ENCODE measurements around the gene RIOK3. TPM values are rescaled to one million over a fixed set of nuclear protein-coding genes. Genes with fewer than 3 reads are reported as not detected.

RIOK3 gene
- total RNA-seq, 2 donors from 2014 or later, result 57.3 to 60.6 TPM

DNA sequence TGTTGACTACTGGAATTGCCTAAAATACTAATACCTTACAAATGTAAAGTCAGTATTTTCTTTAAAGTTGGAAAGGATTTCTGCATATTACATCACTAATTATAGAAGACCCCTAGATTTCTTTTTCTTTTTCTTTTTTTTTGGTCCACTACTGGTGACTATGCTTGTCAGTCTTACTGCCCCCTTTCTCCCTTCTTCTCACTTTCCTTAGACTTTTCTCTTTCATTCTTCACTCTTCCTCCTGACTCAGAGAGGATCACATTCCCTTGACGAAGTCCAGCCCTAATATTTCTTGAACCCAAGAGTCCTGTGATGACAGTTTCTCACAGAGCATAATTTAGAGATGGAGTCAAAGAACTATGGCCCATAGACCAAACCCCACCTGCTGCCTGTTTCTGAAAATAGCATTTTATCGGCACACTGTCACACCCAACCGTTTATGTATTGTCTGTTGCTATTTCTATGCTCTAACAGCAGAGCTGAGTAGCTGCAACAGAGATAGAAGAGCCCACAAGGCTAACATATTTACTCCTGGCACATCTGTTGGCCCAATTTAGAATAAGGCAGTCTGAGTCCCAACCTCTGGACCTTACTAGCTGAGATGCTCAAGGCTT, 40.6 kb upstream of the RIOK3 start:
- no peak overlapping the region for H3K27ac ChIP-seq
- H3K27me3 ChIP-seq, result no peaks in the 10 kb centered on the region
- intact Hi-C loops (cut with DNase I), result loop anchor here (10.0 kb wide), 1 partner anchor 278 kb away; the partner anchor contains the start of gene CABLES1
- ATAC-seq (no peak), DNase-seq (no peak)
- TF ChIP-seq POLR2A (IDR thresholded peaks at IDR 0.05), result no peak
- TF ChIP-seq, protein P1, sequence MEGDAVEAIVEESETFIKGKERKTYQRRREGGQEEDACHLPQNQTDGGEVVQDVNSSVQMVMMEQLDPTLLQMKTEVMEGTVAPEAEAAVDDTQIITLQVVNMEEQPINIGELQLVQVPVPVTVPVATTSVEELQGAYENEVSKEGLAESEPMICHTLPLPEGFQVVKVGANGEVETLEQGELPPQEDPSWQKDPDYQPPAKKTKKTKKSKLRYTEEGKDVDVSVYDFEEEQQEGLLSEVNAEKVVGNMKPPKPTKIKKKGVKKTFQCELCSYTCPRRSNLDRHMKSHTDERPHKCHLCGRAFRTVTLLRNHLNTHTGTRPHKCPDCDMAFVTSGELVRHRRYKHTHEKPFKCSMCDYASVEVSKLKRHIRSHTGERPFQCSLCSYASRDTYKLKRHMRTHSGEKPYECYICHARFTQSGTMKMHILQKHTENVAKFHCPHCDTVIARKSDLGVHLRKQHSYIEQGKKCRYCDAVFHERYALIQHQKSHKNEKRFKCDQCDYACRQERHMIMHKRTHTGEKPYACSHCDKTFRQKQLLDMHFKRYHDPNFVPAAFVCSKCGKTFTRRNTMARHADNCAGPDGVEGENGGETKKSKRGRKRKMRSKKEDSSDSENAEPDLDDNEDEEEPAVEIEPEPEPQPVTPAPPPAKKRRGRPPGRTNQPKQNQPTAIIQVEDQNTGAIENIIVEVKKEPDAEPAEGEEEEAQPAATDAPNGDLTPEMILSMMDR (IDR thresholded peaks at IDR 0.05), result no peak
- 56% methylated on average over 3 of the region's 3 CpGs for WGBS, 2 donors
- H3K4me1 ChIP-seq, result no peaks in the 10 kb centered on the region
- no peaks in the 10 kb centered on the region for H3K9me3 ChIP-seq
- no peak overlapping the region for H3K4me3 ChIP-seq
- no peaks in the 10 kb centered on the region for H3K36me3 ChIP-seq (replicated peaks in 1 of 2; ENCODE audit: insufficient read depth in 1 of 2, low read depth in 2 of 2)

DNA sequence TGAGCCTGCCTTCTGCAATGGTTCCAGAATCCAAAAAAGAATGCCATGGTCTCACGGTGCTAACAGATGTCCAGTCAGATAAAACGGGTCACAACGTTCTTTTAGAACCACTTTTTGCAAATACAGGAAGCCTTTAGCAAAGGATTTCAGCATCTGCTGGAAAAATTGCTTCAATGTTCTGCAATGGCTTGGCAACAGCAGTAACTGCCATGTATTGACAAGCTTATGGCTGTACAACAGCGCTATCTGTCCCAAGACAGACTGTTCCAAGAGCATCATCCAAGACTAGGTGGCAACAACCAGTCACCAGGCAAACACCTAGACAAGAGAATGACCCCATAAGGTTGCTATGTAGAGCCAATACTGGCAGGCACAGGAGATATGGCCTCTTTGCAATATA, 37.6 kb upstream of the RIOK3 start:
- Histone ChIP-seq H3K36me3 (replicated peaks in 1 of 2; ENCODE audit: insufficient read depth in 1 of 2, low read depth in 2 of 2) (no peaks in the 10 kb centered on the region), H3K4me3 (no peak overlapping the region), H3K27me3 (no peaks in the 10 kb centered on the region), H3K9me3 (no peaks in the 10 kb centered on the region), H3K27ac (no peak overlapping the region), H3K4me1 (no peaks in the 10 kb centered on the region)
- no peak for DNase-seq
- intact Hi-C loops (cut with DNase I), result loop anchor here (10.0 kb wide), 1 partner anchor 281 kb away; the partner anchor contains the start of gene CABLES1
- 60 to 66% methylated on average over 4 of the region's 4 CpGs for WGBS, 2 donors
- ATAC-seq, result no peak
- no peak for TF ChIP-seq POLR2A (IDR thresholded peaks at IDR 0.05)
- TF ChIP-seq, protein P1 (IDR thresholded peaks at IDR 0.05), result no peak

DNA sequence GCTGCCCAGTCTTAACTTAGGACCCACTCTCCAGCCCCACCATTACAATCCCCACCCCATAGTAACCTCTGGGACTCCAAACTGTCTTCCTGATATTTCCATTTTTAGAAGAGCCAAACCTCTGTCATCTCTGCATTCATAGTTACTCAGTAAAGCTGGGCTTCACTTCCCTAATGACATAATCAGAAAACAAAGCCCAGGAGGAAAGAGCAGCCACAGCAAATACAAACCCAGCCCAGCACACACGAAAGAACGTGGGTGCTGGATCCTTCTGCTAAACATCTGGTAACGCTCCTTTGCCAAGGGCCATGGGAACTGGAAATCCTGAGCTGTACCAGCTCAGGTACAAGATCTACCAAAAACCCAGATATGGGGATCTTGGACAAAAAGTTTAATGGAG, 36.8 kb upstream of the RIOK3 start:
- no peaks in the 10 kb centered on the region for H3K4me1 ChIP-seq
- no peaks in the 10 kb centered on the region for H3K9me3 ChIP-seq
- TF ChIP-seq POLR2A (IDR thresholded peaks at IDR 0.05), result no peak
- TF ChIP-seq, protein P1 (IDR thresholded peaks at IDR 0.05), result no peak
- H3K27me3 ChIP-seq, result no peaks in the 10 kb centered on the region
- no peaks in the 10 kb centered on the region for H3K36me3 ChIP-seq (replicated peaks in 1 of 2; ENCODE audit: insufficient read depth in 1 of 2, low read depth in 2 of 2)
- no peak for DNase-seq
- intact Hi-C loops (cut with DNase I), result loop anchor here (10.0 kb wide), 1 partner anchor 281 kb away; the partner anchor contains the start of gene CABLES1
- no peak overlapping the region for H3K4me3 ChIP-seq
- ATAC-seq, result no peak
- WGBS, 2 donors, result 47 to 49% methylated on average over 3 of the region's 3 CpGs
- no peak overlapping the region for H3K27ac ChIP-seq

DNA sequence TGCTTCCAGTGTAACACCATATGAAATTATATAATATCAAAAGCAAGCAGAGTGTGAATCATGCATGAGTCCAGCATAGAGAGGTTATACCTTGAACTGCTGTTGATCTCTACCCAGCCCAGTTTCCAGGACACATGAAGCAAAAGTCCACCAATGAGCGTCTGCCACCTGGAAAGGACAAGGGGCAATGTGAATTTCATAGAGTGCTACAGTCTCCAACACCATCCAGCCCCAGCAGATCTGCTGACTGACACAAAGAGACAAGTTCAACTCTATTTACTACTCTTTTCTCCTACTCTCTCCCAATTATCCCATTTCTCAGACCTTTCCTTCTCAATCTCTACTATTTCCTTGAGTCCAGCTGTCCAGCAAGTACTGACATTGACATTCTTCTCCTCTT, 31.8 kb upstream of the RIOK3 start:
- intact Hi-C loops (cut with DNase I), result no loop called here

More for the DNA sequence above, 31.8 kb upstream of the RIOK3 start:
- no peak for DNase-seq
- no peaks in the 10 kb centered on the region for H3K9me3 ChIP-seq
- H3K27ac ChIP-seq, result no peak overlapping the region
- no peaks in the 10 kb centered on the region for H3K27me3 ChIP-seq
- no peak for ATAC-seq
- no peaks in the 10 kb centered on the region for H3K36me3 ChIP-seq (replicated peaks in 1 of 2; ENCODE audit: insufficient read depth in 1 of 2, low read depth in 2 of 2)
- TF ChIP-seq POLR2A (IDR thresholded peaks at IDR 0.05), result no peak
- TF ChIP-seq, protein P1 (IDR thresholded peaks at IDR 0.05), result no peak
- 82 to 94% methylated on average over 1 of the region's 1 CpG for WGBS, 2 donors
- no peak overlapping the region for H3K4me3 ChIP-seq
- no peaks in the 10 kb centered on the region for H3K4me1 ChIP-seq
